Measurements from ENCODE around the gene SGCD. TPM values are rescaled to one million over a fixed set of nuclear protein-coding genes. Genes with fewer than 3 reads are reported as not detected.
A peak's percentile ranks its signal among the peaks of the same experiment; 100 is the strongest.

The SGCD gene
- 10 to 100 TPM; 12.4 to 17.8 (median 13.4) TPM for total RNA-seq

DNA sequence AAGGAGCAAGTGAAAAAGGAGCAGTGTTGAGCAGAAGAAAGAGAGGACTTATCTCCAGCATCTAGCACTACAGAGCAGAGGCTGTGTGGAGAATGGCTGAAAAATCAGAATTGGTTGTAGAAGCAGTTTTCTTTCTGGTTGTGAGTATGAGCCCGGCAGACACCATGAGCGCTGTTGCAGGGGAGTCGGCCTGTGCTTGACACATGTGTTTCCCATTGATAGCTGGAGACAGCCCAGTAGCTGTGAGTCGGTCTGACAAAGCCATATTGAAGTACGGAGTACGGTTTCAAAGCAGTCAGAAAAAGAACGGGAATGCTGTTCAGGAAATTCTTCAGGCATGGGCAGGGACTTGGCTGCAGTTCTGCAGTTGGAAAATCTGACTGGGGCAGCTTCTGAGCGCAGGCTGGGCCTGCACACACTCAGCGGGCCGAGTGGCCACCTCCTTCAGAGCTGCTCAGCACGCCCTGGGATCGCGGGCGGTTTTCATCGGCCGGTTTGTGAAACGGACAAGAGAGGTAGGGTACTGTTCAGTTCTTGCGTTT lies at the start of gene SGCD:
Gene SGCD (plus strand): TSS at position 447 of the 542 bp plus-strand sequence.
- peaks cover 0 to 13% (median 6%) of the 10 kb centered on the region in 4 donors for H3K4me1 ChIP-seq
- H3K36me3 ChIP-seq = no peaks in the 10 kb centered on the region
- peak within 1 kb of the TSS; percentile 25 to 50 (median 41) for H3K4me3 ChIP-seq
- 8 to 28% methylated on average over 18 of the region's 18 CpGs for WGBS, 2 donors
- no peaks in the 10 kb centered on the region for H3K27me3 ChIP-seq
- H3K9me3 ChIP-seq = no peaks in the 10 kb centered on the region
- peak; percentile 38 to 39 for DNase-seq (ENCODE audit: low spot score in 2 of 2)
- H3K27ac ChIP-seq = peak within 1 kb of the TSS; percentile 52 to 74 (median 56)
- peak in 1 of 2 donors; percentile 23 for TF ChIP-seq POLR2A (IDR thresholded peaks at IDR 0.05)
- TF ChIP-seq CTCF (IDR thresholded peaks at IDR 0.05) = no peak
- TF ChIP-seq EP300 (IDR thresholded peaks at IDR 0.05) = peak in 1 of 2 donors; percentile 58

GRCh38 chr5:156277290-156277689 lies 49.7 kb upstream of the SGCD start:
- no peaks in the 10 kb centered on the region for H3K36me3 ChIP-seq
- no peak for TF ChIP-seq POLR2A (IDR thresholded peaks at IDR 0.05)
- TF ChIP-seq EP300 (IDR thresholded peaks at IDR 0.05) = no peak
- TF ChIP-seq CTCF (IDR thresholded peaks at IDR 0.05) = no peak
- no peaks in the 10 kb centered on the region for H3K27me3 ChIP-seq
- H3K27ac ChIP-seq = no peak overlapping the region
- no peak overlapping the region for H3K4me3 ChIP-seq
- 82 to 84% methylated on average over 2 of the region's 2 CpGs for WGBS, 2 donors
- DNase-seq (ENCODE audit: low spot score in 2 of 2) = no peak
- no peaks in the 10 kb centered on the region for H3K9me3 ChIP-seq
- no peaks in the 10 kb centered on the region for H3K4me1 ChIP-seq

- Histone ChIP-seq H3K36me3 (no peaks in the 10 kb centered on the region), H3K27ac (no peak overlapping the region), H3K27me3 (no peaks in the 10 kb centered on the region), H3K9me3 (no peaks in the 10 kb centered on the region), H3K4me3 (no peak overlapping the region), H3K4me1 (no peaks in the 10 kb centered on the region)
- TF ChIP-seq CTCF (IDR thresholded peaks at IDR 0.05) (no peak), EP300 (IDR thresholded peaks at IDR 0.05) (no peak), POLR2A (IDR thresholded peaks at IDR 0.05) (no peak)
- peak; percentile 12 to 13 for DNase-seq (ENCODE audit: low spot score in 2 of 2)
- WGBS, 2 donors = 25 to 41% methylated on average over 1 of the region's 1 CpG
Observed at GRCh38 chr5:156295431-156295830, 31.5 kb upstream of the SGCD start.

DNA sequence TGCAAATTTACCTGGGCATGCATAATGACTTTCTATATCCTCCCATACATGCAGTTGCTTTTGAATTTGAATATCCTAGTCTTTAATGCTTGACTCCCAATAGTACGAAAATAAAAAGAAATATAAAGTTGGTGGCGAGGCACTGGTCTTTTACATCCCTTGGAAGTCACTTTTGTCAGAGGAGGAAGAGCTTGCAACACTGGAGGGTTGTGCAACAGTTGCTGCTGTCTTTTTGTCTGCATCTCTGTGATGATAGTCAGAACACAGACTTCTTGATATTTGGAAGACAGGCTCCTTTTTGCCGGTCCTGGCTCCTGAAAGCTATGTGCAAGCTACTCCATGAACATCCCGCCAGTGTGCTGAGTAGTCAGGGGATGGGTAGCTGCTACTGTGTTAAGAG lies 16.8 kb upstream of the SGCD start:
- Histone ChIP-seq H3K4me1 (no peaks in the 10 kb centered on the region), H3K27me3 (no peaks in the 10 kb centered on the region), H3K36me3 (no peaks in the 10 kb centered on the region), H3K27ac (no peak overlapping the region), H3K4me3 (no peak overlapping the region), H3K9me3 (peaks cover 0 to 15% (median 0%) of the 10 kb centered on the region in 4 donors)
- no peak for DNase-seq (ENCODE audit: low spot score in 2 of 2)
- no peak for TF ChIP-seq POLR2A (IDR thresholded peaks at IDR 0.05)
- TF ChIP-seq EP300 (IDR thresholded peaks at IDR 0.05) = no peak
- no peak for TF ChIP-seq CTCF (IDR thresholded peaks at IDR 0.05)
- 85% methylated on average over 4 of the region's 4 CpGs for WGBS, 2 donors

DNA sequence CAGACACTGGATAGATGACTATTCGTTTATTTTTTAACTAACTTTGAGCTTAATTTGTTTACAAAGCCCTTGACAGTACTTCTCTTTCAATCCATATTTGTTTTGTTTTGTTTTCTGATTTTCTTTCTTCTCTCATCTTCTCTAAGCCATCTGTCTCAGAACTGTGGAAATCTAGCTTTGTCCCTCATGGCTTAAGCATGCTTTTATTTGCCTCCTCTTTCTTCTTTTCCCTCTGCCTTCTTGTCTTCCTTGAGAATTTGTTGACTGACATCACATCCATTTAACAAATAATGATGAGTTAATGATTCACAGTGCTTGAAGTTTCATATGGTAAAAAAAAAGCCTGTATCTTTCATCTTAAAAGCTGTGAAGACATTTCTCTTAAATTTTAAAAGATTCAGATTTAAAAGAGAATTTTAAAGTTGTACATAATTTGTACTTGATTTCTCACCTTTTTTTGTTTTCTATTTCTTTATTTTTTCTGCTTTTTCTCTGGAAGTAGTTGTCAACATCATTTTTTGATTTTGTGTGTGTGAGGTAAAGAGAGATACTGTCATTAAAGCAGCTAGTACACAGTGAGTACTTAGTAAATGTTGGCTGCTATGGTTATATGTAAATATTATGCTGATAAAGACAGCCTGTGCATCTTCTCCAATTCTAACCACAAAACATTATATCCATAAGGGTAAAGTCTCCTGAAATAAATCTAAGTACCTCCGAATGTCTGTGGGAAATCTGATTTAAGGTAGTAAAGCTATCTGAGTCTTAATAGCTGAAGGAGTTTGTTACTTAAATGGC lies 13.9 kb upstream of the SGCD start:
- Histone ChIP-seq H3K27ac (no peak overlapping the region), H3K4me3 (no peak overlapping the region), H3K36me3 (no peaks in the 10 kb centered on the region), H3K9me3 (peaks cover 0 to 5% (median 0%) of the 10 kb centered on the region in 4 donors), H3K4me1 (no peaks in the 10 kb centered on the region), H3K27me3 (no peaks in the 10 kb centered on the region)
- TF ChIP-seq EP300 (IDR thresholded peaks at IDR 0.05) = no peak
- no peak for TF ChIP-seq POLR2A (IDR thresholded peaks at IDR 0.05)
- no peak for TF ChIP-seq CTCF (IDR thresholded peaks at IDR 0.05)
- no peak for DNase-seq (ENCODE audit: low spot score in 2 of 2)
- WGBS, 2 donors = 77 to 82% methylated on average over 2 of the region's 2 CpGs
